GM18909 (cell line): ENCODE results near the gene ENDOU.
A peak's percentile ranks its signal among the peaks of the same experiment; 100 is the strongest.

ENCODE experiments used
- ATAC-seq: cut with Tn5 transposase; IDR thresholded peaks from one replicate; pipeline ENCODE4 v1.9.1; 2021; ENCODE audit warnings: mild to moderate bottlenecking; ENCODE audit not compliant: unreplicated experiment, poor library complexity

ENDOU gene

GRCh38 chr12:47725091-47725772 lies at the start of gene ENDOU:
ENDOU (minus strand) TSS chr12:47725490; CDS start chr12:47725413, 77 bp downstream.
- ATAC-seq: no peak

- ATAC-seq: no peak
Observed at GRCh38 chr12:47774663-47775062, 49.4 kb upstream of the ENDOU start.

GRCh38 chr12:47773858-47774580 lies 48.7 kb upstream of the ENDOU start:
- no peak for ATAC-seq

GRCh38 chr12:47773062-47773857 lies 48.0 kb upstream of the ENDOU start, which contains the start of gene SLC48A1:
SLC48A1 (plus strand) TSS chr12:47773238; CDS start chr12:47773305, 67 bp downstream.
- ATAC-seq: peak; percentile 77

- ATAC-seq: no peak
Observed at GRCh38 chr12:47772738-47773061, 47.4 kb upstream of the ENDOU start.

- no peak for ATAC-seq
Observed at GRCh38 chr12:47772094-47772660, 46.9 kb upstream of the ENDOU start.

- ATAC-seq: no peak
Observed at GRCh38 chr12:47771304-47771703, 46.0 kb upstream of the ENDOU start.

GRCh38 chr12:47770086-47770726 lies 44.9 kb upstream of the ENDOU start:
- ATAC-seq: no peak

GRCh38 chr12:47769234-47770085 lies 44.2 kb upstream of the ENDOU start:
- no peak for ATAC-seq

GRCh38 chr12:47768323-47768811 lies 43.1 kb upstream of the ENDOU start:
- ATAC-seq: no peak

GRCh38 chr12:47767216-47767724 lies 42.0 kb upstream of the ENDOU start:
- ATAC-seq: no peak

GRCh38 chr12:47766502-47767215 lies 41.4 kb upstream of the ENDOU start:
- ATAC-seq: no peak

GRCh38 chr12:47763481-47764346 lies 38.4 kb upstream of the ENDOU start:
- no peak for ATAC-seq

GRCh38 chr12:47762850-47763465 lies 37.7 kb upstream of the ENDOU start:
- ATAC-seq: no peak

- peak; percentile 61 for ATAC-seq
Observed at GRCh38 chr12:47758834-47759690, 33.8 kb upstream of the ENDOU start, which contains the start of gene RAPGEF3. RAPGEF3 (minus strand) TSS chr12:47758880; CDS start chr12:47758556, 324 bp downstream.

- no peak for ATAC-seq
Observed at GRCh38 chr12:47758584-47758833, 33.2 kb upstream of the ENDOU start.
